GM21360 (cell line): ENCODE results near the gene COL27A1.

Experiments
- ATAC-seq: cut with Tn5 transposase; IDR thresholded peaks from one replicate; pipeline ENCODE4 v1.9.1; 2021; ENCODE audit warnings: mild to moderate bottlenecking, moderate library complexity; ENCODE audit not compliant: unreplicated experiment

Gene COL27A1

DNA sequence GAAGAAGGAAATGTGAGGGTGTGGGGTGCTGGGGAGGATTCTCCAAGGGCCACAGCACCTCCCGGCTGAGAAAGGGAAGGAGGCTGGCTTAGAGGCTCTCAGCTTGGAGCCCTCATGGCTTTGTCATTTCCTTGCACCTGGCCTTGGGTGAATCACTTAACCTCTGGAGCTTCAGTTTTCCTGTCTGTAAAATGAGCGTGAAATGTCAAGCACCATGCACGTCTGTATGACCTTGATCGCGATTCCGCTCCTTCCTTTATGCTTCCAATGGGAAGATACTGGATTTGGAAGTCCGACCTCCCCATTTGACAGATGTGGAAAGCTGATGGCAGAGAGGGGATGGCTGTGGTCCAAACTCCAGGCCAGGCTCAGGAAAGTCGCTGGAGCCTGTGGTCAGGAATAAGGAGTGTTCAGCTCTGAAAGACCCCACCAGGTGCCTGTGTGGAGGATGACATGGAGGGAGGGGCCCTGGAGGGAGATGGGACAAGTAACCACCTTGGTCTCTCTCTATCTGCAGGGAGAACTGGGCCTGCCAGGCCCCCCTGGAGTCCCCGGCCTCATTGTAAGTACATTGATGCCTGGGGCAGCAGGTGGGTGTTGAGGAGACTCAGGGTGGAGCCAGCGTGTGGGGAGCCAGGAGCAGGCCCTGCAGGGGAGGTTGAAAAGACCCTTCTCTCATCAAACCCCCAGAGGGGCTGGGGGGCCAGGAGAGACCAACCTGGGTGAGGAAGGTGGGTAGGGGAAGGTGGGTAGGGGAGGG is 66.5 kb downstream of the COL27A1 start:
- no peak for ATAC-seq

GRCh38 chr9:114223564-114224246 is 68.4 kb downstream of the COL27A1 start:
- no peak for ATAC-seq

DNA sequence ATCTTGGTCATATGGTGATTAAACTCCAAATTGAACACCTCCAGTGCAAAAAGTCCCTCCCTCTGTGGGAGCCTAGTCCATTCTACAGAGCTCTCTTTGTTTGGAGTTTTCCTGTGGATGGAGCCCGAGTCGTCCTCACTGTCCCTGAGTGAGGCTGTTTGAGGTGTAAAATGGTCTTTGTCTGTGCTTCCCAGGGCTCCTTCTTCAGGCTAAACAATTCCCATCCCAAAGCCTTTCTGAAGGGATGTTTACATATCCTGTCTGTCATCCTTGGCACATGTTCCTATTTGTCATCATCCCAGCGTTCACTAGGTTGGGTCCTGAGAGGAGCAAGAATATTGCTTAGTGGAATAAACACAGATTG is 68.9 kb downstream of the COL27A1 start:
- no peak for ATAC-seq

- no peak for ATAC-seq
Observed at GRCh38 chr9:114225561-114226212, 70.3 kb downstream of the COL27A1 start.

GRCh38 chr9:114226246-114227055 is 71.1 kb downstream of the COL27A1 start:
- no peak for ATAC-seq

DNA sequence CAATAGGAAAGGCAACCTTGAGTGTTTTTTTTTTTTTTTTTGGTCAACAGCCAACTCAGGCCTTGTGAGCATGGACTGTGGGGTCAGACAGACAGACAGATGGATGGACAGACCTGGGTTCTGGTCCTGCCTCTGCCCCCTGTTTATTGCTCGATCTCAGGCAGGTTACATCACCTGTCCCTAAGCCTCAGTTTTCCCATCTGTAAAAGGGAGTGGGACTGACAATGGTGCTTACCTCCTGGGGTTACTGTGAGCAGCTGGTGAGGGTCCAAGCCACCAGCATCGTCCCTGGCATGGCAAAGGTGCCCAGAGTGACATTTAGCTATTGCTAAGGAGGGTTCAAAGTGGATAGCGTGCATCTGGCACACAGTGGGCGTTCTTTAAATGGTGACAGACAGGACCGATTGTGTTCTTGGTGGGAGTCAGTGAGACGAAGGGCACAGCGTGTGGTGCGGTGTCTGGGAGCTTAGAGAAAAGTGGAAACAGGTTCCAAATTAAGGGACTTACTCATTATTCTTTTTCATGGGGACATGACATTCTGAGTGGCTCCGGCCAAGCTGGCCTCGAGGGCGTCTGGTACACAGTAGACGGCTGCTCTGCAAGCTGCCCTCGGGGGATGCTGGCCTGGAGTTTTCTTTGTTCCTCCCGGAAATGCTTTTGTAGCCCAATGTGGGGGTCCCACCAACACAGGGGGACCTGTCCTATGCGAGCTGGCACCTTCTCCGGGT is 72.1 kb downstream of the COL27A1 start:
- no peak for ATAC-seq

DNA sequence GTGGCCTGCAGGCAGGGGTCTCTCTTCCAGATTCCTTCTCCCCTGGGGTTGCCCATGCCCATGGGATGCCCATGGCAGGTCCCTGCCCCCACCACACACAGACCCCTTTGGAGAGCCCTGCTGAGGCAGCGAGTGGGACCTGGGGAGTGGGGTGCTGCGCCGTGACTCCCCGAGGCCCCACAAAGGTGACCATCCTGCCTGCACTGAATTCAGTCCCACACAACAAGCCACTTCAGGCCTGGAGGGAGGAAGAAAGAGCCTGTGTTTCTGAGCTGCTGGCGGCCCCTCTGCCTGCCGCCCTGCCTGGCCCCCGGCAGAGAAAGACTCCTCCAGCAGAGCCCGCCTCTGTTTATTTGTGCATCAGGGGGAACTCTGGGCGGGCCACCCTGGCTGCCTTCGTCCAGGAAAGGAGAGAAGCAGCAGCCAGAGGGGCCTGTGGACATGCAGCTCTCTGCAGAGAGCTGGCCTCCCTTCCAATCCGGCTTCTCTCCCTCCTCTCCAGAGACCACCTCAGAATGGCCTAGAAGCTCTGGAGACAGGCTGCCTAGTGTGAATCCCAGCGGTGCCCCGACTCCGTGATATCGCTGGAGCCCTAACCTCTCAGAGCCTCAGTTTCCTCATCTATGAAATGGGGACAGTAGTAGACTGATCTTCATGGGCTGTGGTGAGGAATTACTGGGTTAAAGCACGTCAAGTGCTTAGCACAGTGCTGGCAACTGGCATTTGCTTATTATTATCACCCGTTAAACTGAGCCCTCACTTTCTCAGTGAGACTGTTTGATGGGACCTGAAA is 72.9 kb downstream of the COL27A1 start:
- ATAC-seq: no peak

DNA sequence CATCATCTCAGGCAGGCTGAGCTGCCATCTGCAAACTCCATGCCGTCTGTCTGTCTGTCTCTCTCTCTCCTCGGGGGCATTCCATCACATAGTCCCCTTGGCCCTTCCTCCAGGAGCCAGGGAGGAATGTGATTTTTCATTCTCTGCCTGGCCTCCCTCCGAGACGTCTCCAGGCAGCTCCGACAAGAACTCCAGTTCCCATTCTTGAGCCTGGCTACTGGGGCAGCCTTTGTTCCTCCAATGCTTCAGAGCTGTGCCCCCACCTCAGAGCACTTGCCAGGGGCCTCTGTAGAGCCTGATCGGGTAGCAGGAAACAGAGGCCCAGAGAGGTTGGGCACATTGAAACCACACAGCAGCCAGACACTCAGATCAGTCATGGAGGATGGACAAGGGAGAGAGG is 74.0 kb downstream of the COL27A1 start:
- ATAC-seq: no peak

- ATAC-seq: no peak
Observed at GRCh38 chr9:114230068-114230467, 74.7 kb downstream of the COL27A1 start.

GRCh38 chr9:114231273-114231672 is 75.9 kb downstream of the COL27A1 start:
- no peak for ATAC-seq

GRCh38 chr9:114231719-114232449 is 76.5 kb downstream of the COL27A1 start:
- no peak for ATAC-seq

DNA sequence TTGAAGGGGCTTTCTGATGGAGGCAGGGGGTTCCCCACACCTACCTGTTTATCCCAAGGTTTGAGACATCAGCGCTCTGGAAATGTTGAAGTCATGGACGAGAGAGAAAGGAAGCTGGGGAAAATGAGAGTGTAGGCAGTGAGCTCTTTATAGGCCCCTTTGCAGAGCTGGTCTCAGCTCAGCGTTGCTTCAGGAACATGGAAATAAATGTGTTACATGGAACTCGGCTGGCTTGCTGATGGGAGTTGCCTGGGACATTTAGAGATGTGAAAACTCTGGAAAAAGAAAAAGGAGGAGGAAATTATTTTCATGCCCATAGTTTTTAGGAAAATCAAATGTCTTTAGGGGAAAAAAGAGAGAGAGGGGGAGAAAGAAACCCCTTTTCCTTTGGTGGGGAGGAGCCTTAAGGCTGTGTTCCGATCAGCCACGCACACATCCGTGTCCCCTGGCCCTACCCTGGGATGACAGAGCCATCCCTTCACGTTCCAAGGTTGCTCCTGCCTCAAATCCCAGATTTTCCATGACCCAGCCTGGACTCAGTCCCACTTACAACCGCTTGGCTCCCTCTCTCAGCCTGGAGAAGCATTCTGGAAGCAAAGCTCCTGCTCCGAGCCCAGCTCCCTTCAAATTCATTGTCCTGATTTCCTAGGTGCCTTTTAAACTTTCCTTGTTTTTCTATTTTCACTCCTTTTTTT is 78.3 kb downstream of the COL27A1 start:
- no peak for ATAC-seq

- ATAC-seq: no peak
Observed at GRCh38 chr9:114235033-114235661, 79.8 kb downstream of the COL27A1 start.

GRCh38 chr9:114236391-114237138 is 81.2 kb downstream of the COL27A1 start:
- no peak for ATAC-seq

- no peak for ATAC-seq
Observed at GRCh38 chr9:114237247-114237646, 81.9 kb downstream of the COL27A1 start.

DNA sequence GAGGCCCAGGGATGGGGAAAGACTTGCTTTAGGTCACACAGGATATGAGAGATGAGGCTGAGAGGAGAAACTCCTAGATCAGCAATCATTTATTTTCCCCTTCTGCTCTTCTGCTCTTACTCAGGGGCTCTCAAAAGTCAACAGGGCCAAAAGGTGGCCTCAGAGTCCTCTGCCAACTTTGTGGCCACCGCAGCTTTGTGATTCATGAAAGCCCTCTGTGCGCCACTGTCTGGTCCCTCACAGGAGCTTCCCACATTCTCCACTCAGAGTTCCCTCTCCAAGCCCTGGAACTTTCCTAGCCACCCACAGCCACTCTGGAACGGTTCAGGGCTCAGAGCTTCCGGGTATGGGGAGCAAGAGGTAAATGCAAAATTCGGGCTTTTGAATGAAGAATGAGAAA is 82.4 kb downstream of the COL27A1 start:
- ATAC-seq: no peak

DNA sequence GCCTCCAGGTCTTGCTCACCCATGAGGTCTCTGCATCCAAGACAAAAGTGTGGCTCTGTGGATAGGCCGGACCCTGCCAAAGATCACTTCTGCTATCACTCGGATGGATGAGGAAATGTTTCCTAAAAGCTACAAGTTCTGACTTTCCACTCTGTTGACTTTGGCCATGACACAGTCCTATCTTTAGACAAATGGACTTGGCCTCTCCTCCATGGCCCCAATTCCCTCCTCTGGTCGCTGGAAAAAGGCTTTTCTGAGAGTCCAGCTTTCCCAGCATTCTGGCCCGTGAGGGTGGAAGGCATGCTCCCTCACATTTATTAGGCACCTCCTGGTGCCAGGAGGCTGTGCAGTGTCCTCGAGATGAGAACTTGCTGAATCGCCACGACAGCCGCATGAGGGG is 83.1 kb downstream of the COL27A1 start:
- no peak for ATAC-seq
